Measurements from ENCODE around the gene ANKMY1.
"Not testable (repeated sequence)": the region's sequence is repeated elsewhere in the genome, so short reads cannot be mapped to it uniquely, and the experiment has no call there.

The ANKMY1 gene

GRCh38 chr2:240553956-240554480, 3.8 kb downstream of the ANKMY1 start:
- DNase-seq: no peak

- DNase-seq: no peak
These were observed 6.0 kb downstream of the ANKMY1 start for GRCh38 chr2:240551811-240552210.

- DNase-seq: no peak
These were observed 6.5 kb downstream of the ANKMY1 start for GRCh38 chr2:240551288-240551687.

GRCh38 chr2:240539906-240540305, 17.9 kb downstream of the ANKMY1 start:
- no peak for DNase-seq

- DNase-seq: not testable (repeated sequence)
These were observed 18.7 kb downstream of the ANKMY1 start for GRCh38 chr2:240539101-240539500.

- DNase-seq: no peak
These were observed 19.6 kb downstream of the ANKMY1 start for GRCh38 chr2:240538031-240538780.

- DNase-seq: no peak
These were observed 25.6 kb downstream of the ANKMY1 start for GRCh38 chr2:240532031-240532775.

GRCh38 chr2:240531038-240531437, 26.8 kb downstream of the ANKMY1 start:
- no peak for DNase-seq

GRCh38 chr2:240530181-240530580, 27.6 kb downstream of the ANKMY1 start:
- DNase-seq: no peak

GRCh38 chr2:240529344-240529999, 28.3 kb downstream of the ANKMY1 start:
- no peak for DNase-seq

GRCh38 chr2:240528406-240529040, 29.3 kb downstream of the ANKMY1 start:
- no peak for DNase-seq

- DNase-seq: no peak
These were observed 30.5 kb downstream of the ANKMY1 start for GRCh38 chr2:240527153-240527750.

GRCh38 chr2:240526521-240526920, 31.3 kb downstream of the ANKMY1 start:
- no peak for DNase-seq

GRCh38 chr2:240525802-240526201, 32.0 kb downstream of the ANKMY1 start:
- no peak for DNase-seq

- no peak for DNase-seq
These were observed 32.6 kb downstream of the ANKMY1 start for GRCh38 chr2:240524963-240525718.

- no peak for DNase-seq
These were observed 34.1 kb downstream of the ANKMY1 start for GRCh38 chr2:240523451-240524281.

GRCh38 chr2:240522406-240522805, 35.4 kb downstream of the ANKMY1 start:
- no peak for DNase-seq

GRCh38 chr2:240521885-240522284, 35.9 kb downstream of the ANKMY1 start:
- not testable (repeated sequence) for DNase-seq

- DNase-seq: no peak
These were observed 36.8 kb downstream of the ANKMY1 start for GRCh38 chr2:240520974-240521350.

- DNase-seq: no peak
These were observed 37.4 kb downstream of the ANKMY1 start for GRCh38 chr2:240520130-240520973.

All from activated CD4-positive, alpha-beta T cell treated with anti-CD3 and anti-CD28 coated beads, Interleukin-2, amount 50 U/mL, for 1 hour (primary cell).